OCI-LY1 (cell line): ENCODE results near the gene CCER1.

ENCODE experiments used
- H2AFZ ChIP-seq: fragments of 200-600 bp; sonication (generic), shearing (Covaris generic); 2 replicates; pipeline ENCODE4 v1.6.0; 2014; ENCODE audit warnings: antibody characterized with exemption, mild to moderate bottlenecking, low read length
- H3F3A ChIP-seq: fragments of 200-600 bp; sonication (generic), shearing (Covaris generic); 2 replicates; pipeline ENCODE4 v1.6.0; 2014; ENCODE audit warnings: mild to moderate bottlenecking, antibody characterized with exemption, low read length, moderate library complexity; ENCODE audit not compliant: insufficient read depth
- H3K27ac ChIP-seq: fragments of 200-600 bp; sonication (generic); 2 replicates; pipeline ENCODE4 v1.5.1; 2014; ENCODE audit warnings: low read length, mixed run types, mild to moderate bottlenecking, low read depth; ENCODE audit not compliant: poor library complexity, severe bottlenecking
- H3K27me3 ChIP-seq: fragments of 200-600 bp; sonication (generic); 2 replicates; pipeline ENCODE4 v1.6.0; 2014; ENCODE audit warnings: antibody characterized with exemption, mild to moderate bottlenecking, low read length, moderate library complexity; ENCODE audit not compliant: insufficient read depth
- H3K36me3 ChIP-seq: fragments of 200-600 bp; sonication (generic); 2 replicates; pipeline ENCODE4 v1.6.1; 2014; ENCODE audit warnings: mild to moderate bottlenecking, antibody characterized with exemption, low read length, moderate library complexity, mixed read lengths; ENCODE audit not compliant: insufficient read depth
- H3K4me1 ChIP-seq: fragments of 200-600 bp; sonication (generic); 2 replicates; pipeline ENCODE4 v1.5.1; 2014; ENCODE audit warnings: mild to moderate bottlenecking, low read length, moderate library complexity; ENCODE audit not compliant: insufficient read depth, severe bottlenecking
- H3K4me2 ChIP-seq: fragments of 200-600 bp; sonication (generic), shearing (Covaris generic); 2 replicates; pipeline ENCODE4 v1.6.1; 2014; ENCODE audit warnings: low read length
- H3K4me3 ChIP-seq: fragments of 200-600 bp; sonication (generic); 2 replicates; pipeline ENCODE4 v1.5.1; 2014; ENCODE audit warnings: low read length, low read depth, mild to moderate bottlenecking, mixed read lengths; ENCODE audit not compliant: poor library complexity, severe bottlenecking
- H3K79me2 ChIP-seq: fragments of 200-600 bp; shearing (Covaris generic); 2 replicates; pipeline ENCODE4 v1.6.1; 2016; ENCODE audit warnings: mixed run types, low read length, mixed read lengths; ENCODE audit not compliant: insufficient read depth
- H3K9ac ChIP-seq: fragments of 200-600 bp; sonication (generic), shearing (Covaris generic); 2 replicates; pipeline ENCODE4 v1.6.1; 2014; ENCODE audit warnings: mild to moderate bottlenecking, low read length, mixed read lengths
- H3K9me2 ChIP-seq: fragments of 200-600 bp; sonication (generic), shearing (Covaris generic); 2 replicates; pipeline ENCODE4 v1.6.1; 2014; ENCODE audit warnings: low read depth, mild to moderate bottlenecking, low read length, mixed read lengths
- H3K9me3 ChIP-seq: fragments of 200-600 bp; shearing (Covaris generic); 2 replicates; pipeline ENCODE4 v1.6.1; 2014; ENCODE audit warnings: low read length, mixed read lengths
- H4K20me1 ChIP-seq: fragments of 200-600 bp; sonication (generic), shearing (Covaris generic); 2 replicates; pipeline ENCODE4 v1.6.0; 2016; ENCODE audit warnings: mild to moderate bottlenecking, low read length; ENCODE audit not compliant: insufficient read depth
- CTCF ChIP-seq: fragments of 200-600 bp; sonication (generic), shearing (Covaris generic); IDR thresholded peaks from 2 replicates; pipeline ENCODE4 v1.5.1; 2017; ENCODE audit warnings: mild to moderate bottlenecking, antibody characterized with exemption, low read length, moderate library complexity, mixed read lengths
- EZH2 ChIP-seq: fragments of 200-600 bp; sonication (generic), shearing (Covaris generic); IDR thresholded peaks from 2 replicates; pipeline ENCODE4 v1.8.0; 2017; ENCODE audit warnings: borderline replicate concordance, mixed run types, mild to moderate bottlenecking, antibody characterized with exemption, low read length, moderate library complexity, mixed read lengths

CCER1 gene

GRCh38 chr12:90972226-90972625, 17.2 kb upstream of the CCER1 start:
- H3F3A ChIP-seq, result no peaks in the 10 kb centered on the region
- H3K4me1 ChIP-seq, result no peaks in the 10 kb centered on the region
- TF ChIP-seq EZH2 (no peak), CTCF (no peak)
- H3K9ac ChIP-seq, result no peak overlapping the region
- H3K27ac ChIP-seq, result no peak overlapping the region
- H3K4me2 ChIP-seq, result no peak overlapping the region
- no peaks in the 10 kb centered on the region for H3K36me3 ChIP-seq
- no peak overlapping the region for H2AFZ ChIP-seq
- H3K27me3 ChIP-seq, result no peaks in the 10 kb centered on the region
- no peaks in the 10 kb centered on the region for H3K9me3 ChIP-seq
- no peaks in the 10 kb centered on the region for H3K9me2 ChIP-seq
- H4K20me1 ChIP-seq, result no peaks in the 10 kb centered on the region
- H3K79me2 ChIP-seq, result no peaks in the 10 kb centered on the region
- no peak overlapping the region for H3K4me3 ChIP-seq

GRCh38 chr12:90970911-90971310, 15.9 kb upstream of the CCER1 start:
- H3K36me3 ChIP-seq, result no peaks in the 10 kb centered on the region
- H2AFZ ChIP-seq, result no peak overlapping the region
- H3K4me1 ChIP-seq, result no peaks in the 10 kb centered on the region

GRCh38 chr12:90970471-90970870, 15.5 kb upstream of the CCER1 start:
- TF ChIP-seq EZH2 (no peak), CTCF (no peak)
- no peak overlapping the region for H3K4me2 ChIP-seq
- H3F3A ChIP-seq, result no peaks in the 10 kb centered on the region
- H2AFZ ChIP-seq, result no peak overlapping the region
- no peaks in the 10 kb centered on the region for H3K79me2 ChIP-seq
- no peak overlapping the region for H3K4me3 ChIP-seq
- no peaks in the 10 kb centered on the region for H3K9me3 ChIP-seq
- no peaks in the 10 kb centered on the region for H4K20me1 ChIP-seq
- H3K27me3 ChIP-seq, result no peaks in the 10 kb centered on the region
- H3K9ac ChIP-seq, result no peak overlapping the region
- no peaks in the 10 kb centered on the region for H3K36me3 ChIP-seq
- H3K4me1 ChIP-seq, result no peaks in the 10 kb centered on the region
- H3K27ac ChIP-seq, result no peak overlapping the region
- no peaks in the 10 kb centered on the region for H3K9me2 ChIP-seq

More at GRCh38 chr12:90970911-90971310, 15.9 kb upstream of the CCER1 start:
- no peak for TF ChIP-seq EZH2
- TF ChIP-seq CTCF, result no peak
- no peaks in the 10 kb centered on the region for H3K9me2 ChIP-seq
- no peaks in the 10 kb centered on the region for H3F3A ChIP-seq
- no peak overlapping the region for H3K4me3 ChIP-seq
- H3K9me3 ChIP-seq, result no peaks in the 10 kb centered on the region
- no peaks in the 10 kb centered on the region for H3K79me2 ChIP-seq
- H3K27me3 ChIP-seq, result no peaks in the 10 kb centered on the region
- H3K27ac ChIP-seq, result no peak overlapping the region
- no peak overlapping the region for H3K4me2 ChIP-seq
- H4K20me1 ChIP-seq, result no peaks in the 10 kb centered on the region
- no peak overlapping the region for H3K9ac ChIP-seq
